GM12873 (cell line): ENCODE measurements around the gene URB2.
A peak's percentile ranks its signal among the peaks of the same experiment; 100 is the strongest.

ENCODE experiments used
- CTCF ChIP-seq: IDR thresholded peaks from 2 replicates; pipeline ENCODE4 v1.5.1; 2012; ENCODE audit warnings: low read depth, mild to moderate bottlenecking, moderate library complexity, low read length, control low read depth; ENCODE audit not compliant: insufficient read depth; ENCODE audit errors: missing control alignments

Gene URB2

GRCh38 chr1:229625915-229626831 lies at the start of gene URB2, which contains the start of gene TAF5L:
URB2 (plus strand) TSS chr1:229626247; CDS start chr1:229627634, 1,387 bp downstream.
TAF5L (minus strand) TSS chr1:229626122; CDS start chr1:229614482, 11,640 bp downstream.
- no peak for TF ChIP-seq CTCF

DNA sequence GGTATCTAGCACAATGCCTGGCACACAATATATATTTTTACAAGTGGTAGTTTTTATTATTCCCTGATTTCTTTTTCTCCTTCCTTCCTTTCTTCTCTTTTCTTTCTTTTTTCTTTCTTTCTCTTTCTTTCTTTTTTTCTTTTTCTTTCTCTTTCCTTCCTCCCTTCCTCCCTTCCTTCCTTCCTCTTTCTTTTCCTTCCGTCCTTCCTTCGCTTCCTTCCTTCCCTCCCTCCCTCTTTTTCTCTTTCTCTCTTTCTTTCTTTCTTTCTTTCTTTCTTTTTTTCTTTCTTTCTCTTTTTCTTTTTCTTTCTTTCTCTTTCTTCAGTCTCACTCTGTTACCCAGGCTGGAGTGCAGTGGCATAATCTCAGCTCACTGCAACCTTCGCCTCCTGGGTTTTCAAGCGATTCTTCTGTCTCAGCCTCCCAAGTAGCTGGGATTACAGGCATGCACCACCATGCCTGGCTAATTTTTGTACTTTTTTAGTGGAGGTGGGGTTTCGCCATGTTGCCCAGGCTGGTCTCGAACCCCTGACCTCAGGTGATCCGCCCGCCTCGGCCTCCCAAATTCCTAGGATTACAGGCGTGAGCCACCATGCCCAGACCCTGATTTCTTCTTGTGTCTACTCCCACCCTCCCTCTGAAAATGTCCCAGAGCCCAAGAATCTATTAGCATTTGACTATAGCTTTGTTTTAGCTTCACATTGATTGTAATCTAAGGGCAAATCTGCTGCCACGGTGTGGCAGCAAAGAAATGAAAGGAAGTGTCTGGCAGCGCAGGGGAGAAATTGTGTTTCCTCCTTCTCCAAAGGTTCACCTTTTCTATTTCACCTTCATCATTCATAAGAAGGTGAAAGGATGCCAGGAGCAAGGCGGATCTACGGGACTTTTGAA lies 47.6 kb upstream of the URB2 start:
- peak; percentile 12 for TF ChIP-seq CTCF

GRCh38 chr1:229579059-229579673 lies 46.9 kb upstream of the URB2 start:
- TF ChIP-seq CTCF = no peak

DNA sequence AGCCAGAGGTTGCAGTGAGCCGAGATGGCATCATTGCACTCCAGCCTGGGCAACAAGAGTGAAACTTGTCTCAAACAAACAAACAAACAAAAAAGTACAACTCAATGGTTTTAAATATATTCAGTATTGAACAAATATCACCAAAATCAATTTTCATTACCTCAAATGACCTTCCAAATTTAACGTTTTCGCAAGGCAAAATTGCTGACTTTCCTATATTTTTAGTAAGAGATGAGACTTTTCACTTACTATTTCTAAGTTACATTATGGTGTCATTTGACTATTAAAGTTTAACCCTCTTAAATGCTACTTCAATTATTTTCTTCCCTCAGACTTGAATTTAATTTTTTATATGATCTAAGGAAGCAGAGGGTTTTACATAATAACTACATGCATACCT lies 44.6 kb upstream of the URB2 start:
- no peak for TF ChIP-seq CTCF

GRCh38 chr1:229582011-229582694 lies 43.9 kb upstream of the URB2 start:
- TF ChIP-seq CTCF = no peak

DNA sequence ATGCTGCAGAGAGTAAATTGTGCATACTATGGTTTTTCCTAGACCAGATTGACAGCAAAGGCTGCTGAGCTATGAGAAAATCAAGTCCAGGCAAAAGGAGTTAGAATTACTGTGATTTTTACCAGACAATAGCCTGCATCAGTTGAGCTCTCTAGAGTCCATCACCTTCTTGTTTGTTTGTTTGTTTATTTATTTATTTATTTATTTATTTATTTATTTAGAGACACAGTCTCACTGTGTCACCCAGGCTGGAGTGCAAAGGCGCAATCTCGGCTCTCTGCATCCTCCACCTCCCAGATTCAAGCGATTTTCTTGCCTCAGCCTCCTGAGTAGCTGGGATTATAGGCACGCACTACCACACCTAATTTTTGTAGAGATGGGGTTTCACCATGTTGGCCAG lies 43.3 kb upstream of the URB2 start:
- TF ChIP-seq CTCF = no peak

DNA sequence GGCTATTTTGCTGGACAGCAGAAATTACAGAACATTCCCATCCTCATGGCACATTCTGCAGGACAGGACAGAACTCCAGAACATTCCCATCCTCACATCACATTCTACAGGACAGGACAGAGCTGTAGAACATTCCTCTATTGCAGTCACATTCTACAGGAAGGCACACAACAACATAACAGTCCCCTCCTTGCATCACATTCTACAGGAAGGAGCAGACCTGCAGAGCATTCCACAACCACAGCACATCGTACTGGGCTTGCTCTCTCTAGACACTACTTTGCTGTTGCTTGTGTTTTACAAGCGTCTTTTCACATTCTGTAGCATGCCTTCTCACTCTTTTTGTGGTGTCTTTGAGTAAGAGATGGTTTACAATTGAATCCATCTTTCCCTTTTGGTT lies 40.7 kb upstream of the URB2 start:
- no peak for TF ChIP-seq CTCF
